Erythroblast (primary cell): ENCODE measurements around the gene SLC6A7.

ENCODE experiments used
- DNase-seq, 2 experiments: peaks; one replicate each; lab custom pipeline; 2025; lab: John Stamatoyannopoulos, UW
- GATA1 ChIP-seq: IDR thresholded peaks from 2 replicates; pipeline ENCODE4 v1.6.1; 2011; ENCODE audit warnings: low read depth, mild to moderate bottlenecking, control low read depth, low read length, moderate library complexity
- POLR2A ChIP-seq: IDR thresholded peaks from 2 replicates; pipeline ENCODE4 v1.6.1; 2011; ENCODE audit warnings: mild to moderate bottlenecking, low read length

SLC6A7 gene

GRCh38 chr5:150189728-150190502 is at the start of gene SLC6A7:
Gene SLC6A7 (plus strand): TSS chr5:150190062. CDS start chr5:150190328, 266 bp downstream.
- no peak for TF ChIP-seq GATA1
- TF ChIP-seq POLR2A: no peak
- no peak for DNase-seq

GRCh38 chr5:150140830-150141229 is 49.0 kb upstream of the SLC6A7 start:
- no peak for DNase-seq
- TF ChIP-seq GATA1 (no peak), POLR2A (no peak)

- TF ChIP-seq GATA1 (no peak), POLR2A (no peak)
- DNase-seq: no peak
Measured at GRCh38 chr5:150141544-150142184, 48.2 kb upstream of the SLC6A7 start.

- no peak for DNase-seq
- TF ChIP-seq GATA1 (no peak), POLR2A (no peak)
Measured at GRCh38 chr5:150142185-150142958, 47.5 kb upstream of the SLC6A7 start.

- peak in 1 of 2 experiments; percentile 24 for DNase-seq
- TF ChIP-seq GATA1: no peak
- TF ChIP-seq POLR2A: no peak
Measured at GRCh38 chr5:150142959-150143349, 46.9 kb upstream of the SLC6A7 start.

- no peak for TF ChIP-seq POLR2A
- no peak for TF ChIP-seq GATA1
- no peak for DNase-seq
Measured at GRCh38 chr5:150143350-150144245, 46.3 kb upstream of the SLC6A7 start.

GRCh38 chr5:150144246-150144801 is 45.5 kb upstream of the SLC6A7 start:
- TF ChIP-seq POLR2A (no peak), GATA1 (no peak)
- no peak for DNase-seq

- TF ChIP-seq GATA1 (no peak), POLR2A (no peak)
- DNase-seq: no peak
Measured at GRCh38 chr5:150144879-150145278, 45.0 kb upstream of the SLC6A7 start.

GRCh38 chr5:150146235-150146634 is 43.6 kb upstream of the SLC6A7 start:
- DNase-seq: no peak
- no peak for TF ChIP-seq POLR2A
- no peak for TF ChIP-seq GATA1

- no peak for DNase-seq
- TF ChIP-seq POLR2A: no peak
- TF ChIP-seq GATA1: no peak
Measured at GRCh38 chr5:150146862-150147601, 42.8 kb upstream of the SLC6A7 start.

- TF ChIP-seq GATA1: no peak
- no peak for DNase-seq
Measured at GRCh38 chr5:150147670-150148069, 42.2 kb upstream of the SLC6A7 start.
